Nucleus accumbens (tissue), 56 donors: ENCODE measurements around the gene ZNF319.

ENCODE experiments used
- DNase-seq, 56 donors: peaks; one replicate each; lab custom pipeline; 2025; lab: John Stamatoyannopoulos, UW

The ZNF319 gene

GRCh38 chr16:57999971-58000705, at the start of gene ZNF319:
TSS of gene ZNF319 (minus strand) at chr16:58000672. CDS start at chr16:57998265, 2,407 bp downstream.
- DNase-seq = peak in 2 of 56 donors; percentile 47 to 72

GRCh38 chr16:58049232-58050185, 49.0 kb upstream of the ZNF319 start:
- no peak for DNase-seq

- no peak for DNase-seq
Measured at GRCh38 chr16:58048494-58049231, 48.2 kb upstream of the ZNF319 start.

GRCh38 chr16:58047557-58048348, 47.3 kb upstream of the ZNF319 start:
- DNase-seq = no peak

GRCh38 chr16:58046936-58047335, 46.5 kb upstream of the ZNF319 start:
- DNase-seq = no peak

- DNase-seq = no peak
Measured at GRCh38 chr16:58046054-58046881, 45.8 kb upstream of the ZNF319 start.

GRCh38 chr16:58045096-58045495, 44.6 kb upstream of the ZNF319 start:
- DNase-seq = no peak

GRCh38 chr16:58044266-58045019, 44.0 kb upstream of the ZNF319 start:
- no peak for DNase-seq

GRCh38 chr16:58043571-58044155, 43.2 kb upstream of the ZNF319 start:
- no peak for DNase-seq

GRCh38 chr16:58042886-58043515, 42.5 kb upstream of the ZNF319 start:
- DNase-seq = no peak

GRCh38 chr16:58042001-58042885, 41.8 kb upstream of the ZNF319 start:
- DNase-seq = no peak

- DNase-seq = no peak
Measured at GRCh38 chr16:58041628-58041955, 41.1 kb upstream of the ZNF319 start.

- DNase-seq = no peak
Measured at GRCh38 chr16:58040945-58041627, 40.6 kb upstream of the ZNF319 start.

- no peak for DNase-seq
Measured at GRCh38 chr16:58040496-58040846, 40.0 kb upstream of the ZNF319 start.

- no peak for DNase-seq
Measured at GRCh38 chr16:58039829-58040495, 39.5 kb upstream of the ZNF319 start.
